GM19239 (cell line): Measurements from ENCODE around the gene FANCC.

ENCODE experiments used
- DNase-seq: peaks from one replicate; pipeline ENCODE4 v3.0.0; 2011; ENCODE audit warnings: low spot score; ENCODE audit not compliant: insufficient read length
- FAIRE-seq: peaks from 2 replicates; lab custom pipeline; 2011; peaks lifted over from hg19 to GRCh38; lab: Jason Lieb, UNC

FANCC gene

GRCh38 chr9:95058795-95059386 lies 258.6 kb downstream of the FANCC start:
- DNase-seq (no peak), FAIRE-seq (no peak)

GRCh38 chr9:95058121-95058785 lies 259.3 kb downstream of the FANCC start:
- no peak for FAIRE-seq
- no peak for DNase-seq

DNA sequence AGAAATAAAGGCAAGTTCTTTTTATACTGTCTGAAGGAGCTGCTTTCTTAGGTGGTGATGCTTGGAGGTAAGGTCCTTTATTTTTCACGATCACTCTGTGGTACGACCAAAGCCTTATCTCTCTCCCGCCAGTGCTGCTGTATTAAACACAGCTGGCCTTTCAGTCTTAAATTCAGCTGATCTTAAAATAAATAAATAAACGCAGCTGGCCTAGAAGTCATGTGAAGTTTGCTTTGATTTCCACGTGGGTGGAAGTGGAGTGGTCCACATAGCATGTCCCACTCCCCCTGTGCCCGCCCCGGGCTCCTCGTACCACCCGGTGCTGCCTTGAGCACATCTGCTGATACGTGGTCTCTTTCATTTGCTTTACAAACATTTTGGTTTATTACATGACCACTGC lies 260.4 kb downstream of the FANCC start:
- no peak for DNase-seq
- no peak for FAIRE-seq

GRCh38 chr9:95055851-95056551 lies 261.5 kb downstream of the FANCC start:
- DNase-seq (no peak), FAIRE-seq (no peak)

GRCh38 chr9:95055334-95055850 lies 262.1 kb downstream of the FANCC start:
- FAIRE-seq (no peak), DNase-seq (no peak)

DNA sequence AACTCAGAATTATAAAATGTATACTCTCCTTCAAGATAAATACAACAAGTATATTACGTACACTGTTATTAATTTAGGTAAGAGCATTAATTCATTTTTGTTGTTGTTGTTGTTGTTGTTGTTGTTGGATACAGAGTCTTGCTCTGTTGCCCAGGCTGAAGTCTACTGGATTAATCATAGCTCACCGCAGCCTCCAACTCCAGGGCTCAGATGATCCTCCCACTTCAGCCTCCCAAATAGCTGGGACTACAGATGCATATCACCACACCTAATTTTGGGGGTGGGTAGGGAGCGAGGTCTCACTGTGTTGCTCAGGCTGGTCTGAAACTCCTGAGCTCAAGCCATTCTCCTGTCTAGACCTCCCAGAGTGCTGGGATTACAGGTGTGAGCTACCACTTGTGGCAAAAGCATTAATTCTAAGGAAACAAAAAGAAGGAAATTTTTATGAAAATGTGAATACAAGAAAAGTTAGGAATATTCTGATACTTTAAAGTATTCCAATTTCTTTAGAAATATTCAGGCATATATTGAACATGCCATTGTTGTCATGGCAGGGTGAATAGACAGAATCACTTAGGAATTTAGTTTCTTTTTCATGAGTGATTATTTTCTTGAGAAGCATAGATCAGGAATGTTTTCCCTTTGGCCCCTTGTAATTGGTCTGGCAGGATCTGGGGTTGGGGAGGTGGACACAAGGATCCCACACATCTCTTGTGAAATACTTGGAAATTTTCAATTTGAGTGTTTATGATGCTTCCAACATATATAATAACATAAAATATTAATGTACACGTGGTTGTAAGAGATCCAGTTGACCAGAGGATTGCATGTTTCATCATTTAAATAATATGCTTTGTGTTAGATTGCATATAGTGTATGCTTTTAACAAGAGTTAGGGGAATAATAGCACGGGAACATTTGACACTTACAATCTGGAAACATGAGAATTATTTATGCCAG lies 263.6 kb downstream of the FANCC start:
- DNase-seq (no peak), FAIRE-seq (no peak)

- FAIRE-seq: peak; percentile 51
- no peak for DNase-seq
Measured at GRCh38 chr9:95049761-95050160, 267.7 kb downstream of the FANCC start.
